ENCODE data around the gene AEBP2.
"Not testable (repeated sequence)": the region's sequence is repeated elsewhere in the genome, so short reads cannot be mapped to it uniquely, and the experiment has no call there.

AEBP2 gene

GRCh38 chr12:19518209-19518608 lies 78.9 kb downstream of the AEBP2 start:
- no peak for DNase-seq

GRCh38 chr12:19520646-19521415 lies 81.5 kb downstream of the AEBP2 start:
- no peak for DNase-seq

GRCh38 chr12:19525274-19525673 lies 86.0 kb downstream of the AEBP2 start:
- DNase-seq: peak in 1 of 2 donors; percentile 31

GRCh38 chr12:19527866-19528265 lies 88.6 kb downstream of the AEBP2 start:
- no peak for DNase-seq

GRCh38 chr12:19528750-19529149 lies 89.5 kb downstream of the AEBP2 start:
- no peak for DNase-seq

GRCh38 chr12:19529951-19530636 lies 90.8 kb downstream of the AEBP2 start:
- DNase-seq: no peak

- no peak for DNase-seq
These were observed 91.3 kb downstream of the AEBP2 start for GRCh38 chr12:19530637-19531023.

GRCh38 chr12:19533567-19533966 lies 94.3 kb downstream of the AEBP2 start:
- no peak for DNase-seq

GRCh38 chr12:19539071-19539470 lies 99.8 kb downstream of the AEBP2 start:
- DNase-seq: no peak

GRCh38 chr12:19539836-19540235 lies 100.5 kb downstream of the AEBP2 start:
- no peak for DNase-seq

GRCh38 chr12:19542606-19543005 lies 103.3 kb downstream of the AEBP2 start:
- DNase-seq: no peak

- no peak for DNase-seq
These were observed 105.1 kb downstream of the AEBP2 start for GRCh38 chr12:19544353-19544752.

GRCh38 chr12:19545301-19545700 lies 106.0 kb downstream of the AEBP2 start:
- no peak for DNase-seq

- DNase-seq: no peak
These were observed 106.7 kb downstream of the AEBP2 start for GRCh38 chr12:19546027-19546426.

- DNase-seq: no peak
These were observed 107.4 kb downstream of the AEBP2 start for GRCh38 chr12:19546611-19547162.

- no peak for DNase-seq
These were observed 108.0 kb downstream of the AEBP2 start for GRCh38 chr12:19547271-19547671.

GRCh38 chr12:19548834-19549233 lies 109.5 kb downstream of the AEBP2 start:
- no peak for DNase-seq

GRCh38 chr12:19550626-19551025 lies 111.3 kb downstream of the AEBP2 start:
- DNase-seq: no peak

GRCh38 chr12:19552441-19553097 lies 113.3 kb downstream of the AEBP2 start:
- DNase-seq: not testable (repeated sequence)

GRCh38 chr12:19553175-19553574 lies 113.9 kb downstream of the AEBP2 start:
- DNase-seq: no peak

- no peak for DNase-seq
These were observed 122.2 kb downstream of the AEBP2 start for GRCh38 chr12:19561411-19561961.

Data from inflammatory macrophage treated with lipopolysaccharide for 1 hour (primary cell).